K562 (cell line): Measurements from ENCODE around the gene DEDD2. TPM values are rescaled to one million over a fixed set of nuclear protein-coding genes. Genes with fewer than 3 reads are reported as not detected.

ENCODE experiments used
- BCL6 ChIP-seq: fragments of 250-450 bp; sonication (Bioruptor Pico); IDR thresholded peaks from 2 replicates; pipeline ENCODE4 v1.4.0; 2020
- CEBPG ChIP-seq, 3 experiments: fragments of 200-800 bp in 1 of 3; sonication (Bioruptor generic) in 1 of 3; sonication (generic) in 1 of 3; formaldehyde crosslinking in 1 of 3; IDR thresholded peaks in 2 of 3; conservative IDR thresholded peaks in 1 of 3; 2 replicates each; pipeline versions ENCODE4 v1.6.1 to v1.8.0; 2016 to 2022; ENCODE audit warnings: missing compliant biosample characterization in 2 of 3, missing genetic modification characterization in 2 of 3, mild to moderate bottlenecking in 1 of 3, missing genetic modification reagents in 1 of 3
- ILF3 ChIP-seq: fragments of 450-650 bp; IDR thresholded peaks from 2 replicates; pipeline ENCODE4 v1.6.1; 2018; ENCODE audit warnings: antibody characterized with exemption, mild to moderate bottlenecking, moderate library complexity, borderline replicate concordance
- MTA3 ChIP-seq: fragments of 450-650 bp; formaldehyde crosslinking; IDR thresholded peaks from 2 replicates; pipeline ENCODE4 v1.6.1; 2017; ENCODE audit warnings: mild to moderate bottlenecking, borderline replicate concordance
- PRPF4 ChIP-seq: fragments of 200-400 bp; formaldehyde crosslinking; IDR thresholded peaks from one replicate; pipeline ENCODE4 v1.6.1; 2017; ENCODE audit warnings: low read length, low read depth, mild to moderate bottlenecking; ENCODE audit not compliant: insufficient read depth, poor library complexity, severe bottlenecking
- ZBTB7A ChIP-seq: IDR thresholded peaks from 2 replicates; pipeline ENCODE4 v1.6.1; 2011; ENCODE audit warnings: low read depth, mild to moderate bottlenecking, low read length, moderate library complexity, borderline replicate concordance; ENCODE audit not compliant: control insufficient read depth
- ZNF764 ChIP-seq: fragments of 250-450 bp; sonication (Bioruptor Pico); IDR thresholded peaks from 2 replicates; pipeline ENCODE4 v1.4.0; 2020; ENCODE audit warnings: low read depth, mild to moderate bottlenecking, moderate library complexity
- polyA plus RNA-seq, 8 experiments: library from polyadenylated mRNA; depleted of rRNA in 4 of 8; stranded (reverse) in 5 of 8; unstranded in 3 of 8; fragments of >200 nt; fragmentation: Nextera tagmentation in 2 of 8; fragmentation: Illumina TruSeq in 1 of 8; extraction: Ambion mirVana in 2 of 8; extraction: Trizol in 1 of 8; gene quantifications; 2 replicates each; pipeline versions ENCODE4 v1.2.1 to v1.2.3, GENCODE V29; 2011 to 2014; ENCODE audit warnings: inconsistent platforms in 1 of 8, missing spikeins in 1 of 8
- total RNA-seq, 7 experiments: library from RNA; depleted of rRNA in 6 of 7; stranded (reverse); fragments of >200 nt in 6 of 7; fragmentation: Illumina TruSeq in 2 of 7; extraction: Trizol in 2 of 7; gene quantifications; 2 replicates each; pipeline versions ENCODE4 v1.2.1 to v1.2.3, GENCODE V29; 2011 to 2021; ENCODE audit warnings: low replicate concordance in 1 of 7
- TF ChIP-seq, protein P1 (sequence below), 2 experiments: fragments of 450-650 bp; formaldehyde crosslinking in 1 of 2; IDR thresholded peaks; 2 replicates each; pipeline versions ENCODE4 v1.4.0 to v1.6.1; 2014 to 2020; ENCODE audit warnings: mild to moderate bottlenecking in 2 of 2, borderline replicate concordance in 1 of 2, low read depth in 1 of 2
- TF ChIP-seq, protein P2 (sequence below): sonication (generic); formaldehyde crosslinking; IDR thresholded peaks from 2 replicates; pipeline ENCODE4 v1.8.0; 2023; ENCODE audit warnings: missing genetic modification reagents, mild to moderate bottlenecking, borderline replicate concordance
- TF ChIP-seq, protein P3 (sequence below), 2 experiments: fragments of 450-650 bp; IDR thresholded peaks; 2 replicates each; pipeline ENCODE4 v1.6.1; 2016

Gene DEDD2
- total and polyA plus RNA-seq, 9 of the 15 experiments (the other 6 are each of a cell fraction or from before 2014, with no cell fraction given): 4.3 to 43.0 (median 29.2) TPM

DNA sequence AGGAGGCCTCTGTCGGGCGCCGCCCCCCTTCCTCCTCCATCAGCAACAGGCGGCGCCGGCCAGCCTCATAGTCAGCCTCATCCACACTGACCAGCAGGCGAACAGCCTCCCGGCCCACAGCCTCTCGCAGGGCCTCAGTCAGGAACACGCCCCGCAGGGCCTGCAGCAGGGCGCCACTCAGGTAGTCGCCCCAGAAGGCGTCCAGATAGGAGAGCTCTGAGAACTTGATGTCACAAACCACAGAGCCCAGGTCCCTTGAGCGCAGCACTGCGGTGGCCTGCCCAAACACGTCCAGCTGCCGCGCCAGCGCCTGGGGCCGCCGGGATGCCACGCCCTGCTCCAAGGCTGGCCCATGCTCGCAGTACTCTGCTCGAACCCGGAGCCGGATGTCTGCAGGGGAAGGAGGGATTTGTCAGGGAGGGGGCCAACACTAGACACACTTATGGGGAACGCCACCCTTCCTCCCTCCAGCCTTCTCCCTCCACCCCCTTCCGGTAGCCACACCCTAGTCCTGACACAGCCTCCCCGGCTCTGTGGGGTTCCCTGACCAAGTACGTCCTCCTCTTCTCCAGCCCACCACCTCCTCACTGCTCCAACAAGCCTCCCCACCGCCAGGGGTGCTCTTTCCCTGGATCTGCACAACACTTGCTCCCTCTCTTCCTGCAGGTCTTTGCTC lies 17.9 kb downstream of the DEDD2 start (continued):
- TF ChIP-seq, protein P1, sequence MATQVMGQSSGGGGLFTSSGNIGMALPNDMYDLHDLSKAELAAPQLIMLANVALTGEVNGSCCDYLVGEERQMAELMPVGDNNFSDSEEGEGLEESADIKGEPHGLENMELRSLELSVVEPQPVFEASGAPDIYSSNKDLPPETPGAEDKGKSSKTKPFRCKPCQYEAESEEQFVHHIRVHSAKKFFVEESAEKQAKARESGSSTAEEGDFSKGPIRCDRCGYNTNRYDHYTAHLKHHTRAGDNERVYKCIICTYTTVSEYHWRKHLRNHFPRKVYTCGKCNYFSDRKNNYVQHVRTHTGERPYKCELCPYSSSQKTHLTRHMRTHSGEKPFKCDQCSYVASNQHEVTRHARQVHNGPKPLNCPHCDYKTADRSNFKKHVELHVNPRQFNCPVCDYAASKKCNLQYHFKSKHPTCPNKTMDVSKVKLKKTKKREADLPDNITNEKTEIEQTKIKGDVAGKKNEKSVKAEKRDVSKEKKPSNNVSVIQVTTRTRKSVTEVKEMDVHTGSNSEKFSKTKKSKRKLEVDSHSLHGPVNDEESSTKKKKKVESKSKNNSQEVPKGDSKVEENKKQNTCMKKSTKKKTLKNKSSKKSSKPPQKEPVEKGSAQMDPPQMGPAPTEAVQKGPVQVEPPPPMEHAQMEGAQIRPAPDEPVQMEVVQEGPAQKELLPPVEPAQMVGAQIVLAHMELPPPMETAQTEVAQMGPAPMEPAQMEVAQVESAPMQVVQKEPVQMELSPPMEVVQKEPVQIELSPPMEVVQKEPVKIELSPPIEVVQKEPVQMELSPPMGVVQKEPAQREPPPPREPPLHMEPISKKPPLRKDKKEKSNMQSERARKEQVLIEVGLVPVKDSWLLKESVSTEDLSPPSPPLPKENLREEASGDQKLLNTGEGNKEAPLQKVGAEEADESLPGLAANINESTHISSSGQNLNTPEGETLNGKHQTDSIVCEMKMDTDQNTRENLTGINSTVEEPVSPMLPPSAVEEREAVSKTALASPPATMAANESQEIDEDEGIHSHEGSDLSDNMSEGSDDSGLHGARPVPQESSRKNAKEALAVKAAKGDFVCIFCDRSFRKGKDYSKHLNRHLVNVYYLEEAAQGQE (IDR thresholded peaks at IDR 0.05; ENCODE audit: borderline replicate concordance): no peak
- TF ChIP-seq, protein P1 (CRISPR knock-in tag; IDR thresholded peaks at IDR 0.05; ENCODE audit: low read depth): no peak
- TF ChIP-seq, protein P2, sequence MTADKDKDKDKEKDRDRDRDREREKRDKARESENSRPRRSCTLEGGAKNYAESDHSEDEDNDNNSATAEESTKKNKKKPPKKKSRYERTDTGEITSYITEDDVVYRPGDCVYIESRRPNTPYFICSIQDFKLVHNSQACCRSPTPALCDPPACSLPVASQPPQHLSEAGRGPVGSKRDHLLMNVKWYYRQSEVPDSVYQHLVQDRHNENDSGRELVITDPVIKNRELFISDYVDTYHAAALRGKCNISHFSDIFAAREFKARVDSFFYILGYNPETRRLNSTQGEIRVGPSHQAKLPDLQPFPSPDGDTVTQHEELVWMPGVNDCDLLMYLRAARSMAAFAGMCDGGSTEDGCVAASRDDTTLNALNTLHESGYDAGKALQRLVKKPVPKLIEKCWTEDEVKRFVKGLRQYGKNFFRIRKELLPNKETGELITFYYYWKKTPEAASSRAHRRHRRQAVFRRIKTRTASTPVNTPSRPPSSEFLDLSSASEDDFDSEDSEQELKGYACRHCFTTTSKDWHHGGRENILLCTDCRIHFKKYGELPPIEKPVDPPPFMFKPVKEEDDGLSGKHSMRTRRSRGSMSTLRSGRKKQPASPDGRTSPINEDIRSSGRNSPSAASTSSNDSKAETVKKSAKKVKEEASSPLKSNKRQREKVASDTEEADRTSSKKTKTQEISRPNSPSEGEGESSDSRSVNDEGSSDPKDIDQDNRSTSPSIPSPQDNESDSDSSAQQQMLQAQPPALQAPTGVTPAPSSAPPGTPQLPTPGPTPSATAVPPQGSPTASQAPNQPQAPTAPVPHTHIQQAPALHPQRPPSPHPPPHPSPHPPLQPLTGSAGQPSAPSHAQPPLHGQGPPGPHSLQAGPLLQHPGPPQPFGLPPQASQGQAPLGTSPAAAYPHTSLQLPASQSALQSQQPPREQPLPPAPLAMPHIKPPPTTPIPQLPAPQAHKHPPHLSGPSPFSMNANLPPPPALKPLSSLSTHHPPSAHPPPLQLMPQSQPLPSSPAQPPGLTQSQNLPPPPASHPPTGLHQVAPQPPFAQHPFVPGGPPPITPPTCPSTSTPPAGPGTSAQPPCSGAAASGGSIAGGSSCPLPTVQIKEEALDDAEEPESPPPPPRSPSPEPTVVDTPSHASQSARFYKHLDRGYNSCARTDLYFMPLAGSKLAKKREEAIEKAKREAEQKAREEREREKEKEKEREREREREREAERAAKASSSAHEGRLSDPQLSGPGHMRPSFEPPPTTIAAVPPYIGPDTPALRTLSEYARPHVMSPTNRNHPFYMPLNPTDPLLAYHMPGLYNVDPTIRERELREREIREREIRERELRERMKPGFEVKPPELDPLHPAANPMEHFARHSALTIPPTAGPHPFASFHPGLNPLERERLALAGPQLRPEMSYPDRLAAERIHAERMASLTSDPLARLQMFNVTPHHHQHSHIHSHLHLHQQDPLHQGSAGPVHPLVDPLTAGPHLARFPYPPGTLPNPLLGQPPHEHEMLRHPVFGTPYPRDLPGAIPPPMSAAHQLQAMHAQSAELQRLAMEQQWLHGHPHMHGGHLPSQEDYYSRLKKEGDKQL: no peak
- TF ChIP-seq ZNF764 (CRISPR knock-in tag): no peak
- no peak for TF ChIP-seq PRPF4
- TF ChIP-seq, protein P3, sequence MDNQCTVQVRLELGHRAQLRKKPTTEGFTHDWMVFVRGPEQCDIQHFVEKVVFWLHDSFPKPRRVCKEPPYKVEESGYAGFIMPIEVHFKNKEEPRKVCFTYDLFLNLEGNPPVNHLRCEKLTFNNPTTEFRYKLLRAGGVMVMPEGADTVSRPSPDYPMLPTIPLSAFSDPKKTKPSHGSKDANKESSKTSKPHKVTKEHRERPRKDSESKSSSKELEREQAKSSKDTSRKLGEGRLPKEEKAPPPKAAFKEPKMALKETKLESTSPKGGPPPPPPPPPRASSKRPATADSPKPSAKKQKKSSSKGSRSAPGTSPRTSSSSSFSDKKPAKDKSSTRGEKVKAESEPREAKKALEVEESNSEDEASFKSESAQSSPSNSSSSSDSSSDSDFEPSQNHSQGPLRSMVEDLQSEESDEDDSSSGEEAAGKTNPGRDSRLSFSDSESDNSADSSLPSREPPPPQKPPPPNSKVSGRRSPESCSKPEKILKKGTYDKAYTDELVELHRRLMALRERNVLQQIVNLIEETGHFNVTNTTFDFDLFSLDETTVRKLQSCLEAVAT (IDR thresholded peaks at IDR 0.05): peak; percentile 50 to 90; a peak in 2 of 4 replicates
- no peak for TF ChIP-seq BCL6
- TF ChIP-seq MTA3: peak; percentile 46; the same call in 1 of the 2 replicates
- TF ChIP-seq ZBTB7A: peak; percentile 69; the same call in 1 of the 2 replicates
- no peak for TF ChIP-seq CEBPG (CRISPR knock-in tag; IDR thresholded peaks at IDR 0.05)
- no peak for TF ChIP-seq CEBPG (tag; conservative IDR thresholded peaks at IDR 0.05 in 1 of 2, IDR thresholded peaks at IDR 0.05 in 1 of 2)
- TF ChIP-seq ILF3: no peak
